Measurements from ENCODE around the gene ACTC1. TPM values are rescaled to one million over a fixed set of nuclear protein-coding genes. Genes with fewer than 3 reads are reported as not detected.
"Not testable (repeated sequence)": the region's sequence is repeated elsewhere in the genome, so short reads cannot be mapped to it uniquely, and the experiment has no call there.

The ACTC1 gene
- total and polyA plus RNA-seq, 3 experiments from 2014 or later = not detected

DNA sequence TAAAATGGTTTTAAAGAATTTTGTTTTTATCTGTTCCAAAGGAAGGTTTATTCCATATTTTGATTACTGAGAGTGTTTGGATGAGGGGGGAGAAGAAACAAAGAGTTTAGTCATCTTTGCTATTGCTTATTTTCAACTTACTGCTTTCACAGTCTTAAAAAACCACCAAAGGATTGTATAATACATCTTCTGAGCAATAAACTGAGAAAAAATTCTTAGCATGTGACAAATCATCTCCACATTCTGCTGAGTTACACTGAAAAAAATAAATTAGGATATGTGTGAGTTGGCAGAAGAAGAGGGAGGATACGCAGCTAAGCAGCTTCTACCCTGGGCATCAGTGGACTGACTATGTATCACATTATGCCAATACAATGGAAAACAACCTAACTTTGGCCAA lies 23.2 kb upstream of the ACTC1 start:
- no peak overlapping the region for H3K27ac ChIP-seq (ENCODE audit: low read depth, low read length)
- ChIA-PET POLR2A (no interaction called here), CTCF (no interaction called here)
- H3K36me3 Mint-ChIP-seq = no peaks in the 10 kb centered on the region
- no peak overlapping the region for H3K4me3 ChIP-seq (ENCODE audit: low read length)
- peaks cover 0 to 2% (median 0%) of the 10 kb centered on the region in 5 donors for H3K9me3 Mint-ChIP-seq
- H3K36me3 ChIP-seq (ENCODE audit: insufficient read depth, low read length) = no peaks in the 10 kb centered on the region
- H3K4me3 Mint-ChIP-seq = no peak overlapping the region
- H3K4me1 Mint-ChIP-seq = no peaks in the 10 kb centered on the region
- DNase-seq = no peak
- no peaks in the 10 kb centered on the region for H3K9me3 ChIP-seq (ENCODE audit: low read length)
- H3K27me3 ChIP-seq (ENCODE audit: insufficient read depth, low read length, poor library complexity, severe bottlenecking) = no peaks in the 10 kb centered on the region
- no peaks in the 10 kb centered on the region for H3K4me1 ChIP-seq (ENCODE audit: insufficient read depth, low read length)
- no peak overlapping the region for H3K27ac Mint-ChIP-seq
- H3K27me3 Mint-ChIP-seq = peaks cover 5 to 42% of the 10 kb centered on the region in 2 donors

DNA sequence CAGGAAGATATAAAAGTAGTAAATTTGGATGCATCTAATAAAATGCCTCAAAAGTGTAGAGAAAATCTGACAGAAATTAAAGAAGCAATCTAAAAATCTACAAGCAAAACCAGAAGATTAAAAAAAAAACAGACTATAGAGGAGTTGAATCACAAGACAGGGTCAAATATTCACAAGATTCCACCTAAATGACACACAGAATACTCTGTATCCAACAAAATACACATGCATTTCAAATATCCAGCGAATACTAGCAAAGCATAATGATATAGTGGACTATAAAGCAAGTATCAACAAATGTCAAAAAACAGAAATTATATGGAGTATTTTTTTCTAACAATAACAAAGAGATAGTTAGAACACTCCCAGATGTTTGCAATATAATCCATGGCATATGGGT lies 20.5 kb upstream of the ACTC1 start:
- H3K9me3 ChIP-seq (ENCODE audit: low read length) = no peaks in the 10 kb centered on the region
- no peak overlapping the region for H3K27ac Mint-ChIP-seq
- no peak overlapping the region for H3K27ac ChIP-seq (ENCODE audit: low read depth, low read length)
- ChIA-PET POLR2A (no interaction called here), CTCF (no interaction called here)
- H3K36me3 Mint-ChIP-seq = no peaks in the 10 kb centered on the region
- peaks cover 10 to 37% of the 10 kb centered on the region in 2 donors for H3K27me3 Mint-ChIP-seq
- H3K4me1 Mint-ChIP-seq = no peaks in the 10 kb centered on the region
- H3K9me3 Mint-ChIP-seq = no peaks in the 10 kb centered on the region
- H3K4me1 ChIP-seq (ENCODE audit: insufficient read depth, low read length) = no peaks in the 10 kb centered on the region
- no peaks in the 10 kb centered on the region for H3K27me3 ChIP-seq (ENCODE audit: insufficient read depth, low read length, poor library complexity, severe bottlenecking)
- H3K36me3 ChIP-seq (ENCODE audit: insufficient read depth, low read length) = no peaks in the 10 kb centered on the region
- H3K4me3 Mint-ChIP-seq = no peak overlapping the region
- DNase-seq = no peak
- H3K4me3 ChIP-seq (ENCODE audit: low read length) = no peak overlapping the region

DNA sequence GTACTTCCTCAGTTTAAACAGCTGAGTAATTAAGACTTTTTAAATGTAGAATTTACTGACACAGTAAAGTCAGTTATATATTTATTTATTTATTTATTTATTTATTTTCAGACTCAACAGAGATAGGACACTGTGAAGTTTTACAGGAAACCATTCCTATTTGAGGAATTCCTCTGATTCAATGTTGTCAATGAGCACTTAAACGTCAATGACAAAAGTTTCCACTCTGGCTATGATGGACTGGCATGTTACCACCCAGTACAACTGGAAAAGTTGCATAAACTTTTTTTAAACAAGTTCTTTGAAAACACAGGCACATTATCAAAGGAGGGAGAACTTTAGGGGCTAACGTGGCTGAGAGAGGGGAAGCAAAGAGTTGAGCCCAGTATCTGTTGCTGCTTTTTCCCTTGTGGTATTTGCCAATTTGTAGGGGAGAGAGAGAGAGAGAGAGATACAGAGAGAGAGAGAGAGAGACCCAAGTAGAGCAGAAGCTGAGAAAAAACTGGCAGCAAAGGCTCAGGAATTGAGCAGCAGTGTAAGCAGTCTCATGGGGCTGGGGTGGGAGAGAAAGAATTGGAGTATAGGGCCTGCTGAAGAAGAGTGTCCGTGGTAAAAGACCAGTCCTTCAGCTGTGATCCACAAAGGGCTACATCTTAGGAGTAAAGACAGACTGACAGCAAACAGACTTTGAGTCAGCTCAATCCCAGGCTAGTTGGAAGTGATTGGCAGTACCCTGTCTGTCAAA lies 18.3 kb upstream of the ACTC1 start:
- no peaks in the 10 kb centered on the region for H3K27me3 ChIP-seq (ENCODE audit: insufficient read depth, low read length, poor library complexity, severe bottlenecking)
- H3K36me3 ChIP-seq (ENCODE audit: insufficient read depth, low read length) = no peaks in the 10 kb centered on the region
- POLR2A ChIA-PET = no interaction called here
- Mint-ChIP-seq H3K4me3 (no peak overlapping the region), H3K9me3 (peaks cover 0 to 3% (median 0%) of the 10 kb centered on the region in 5 donors), H3K4me1 (no peaks in the 10 kb centered on the region), H3K36me3 (no peaks in the 10 kb centered on the region), H3K27ac (no peak overlapping the region), H3K27me3 (peaks cover 12 to 40% of the 10 kb centered on the region in 2 donors)
- no peak overlapping the region for H3K27ac ChIP-seq (ENCODE audit: low read depth, low read length)
- H3K4me3 ChIP-seq (ENCODE audit: low read length) = no peak overlapping the region
- CTCF ChIA-PET = no interaction called here
- no peak for DNase-seq
- no peaks in the 10 kb centered on the region for H3K9me3 ChIP-seq (ENCODE audit: low read length)
- H3K4me1 ChIP-seq (ENCODE audit: insufficient read depth, low read length) = no peaks in the 10 kb centered on the region

DNA sequence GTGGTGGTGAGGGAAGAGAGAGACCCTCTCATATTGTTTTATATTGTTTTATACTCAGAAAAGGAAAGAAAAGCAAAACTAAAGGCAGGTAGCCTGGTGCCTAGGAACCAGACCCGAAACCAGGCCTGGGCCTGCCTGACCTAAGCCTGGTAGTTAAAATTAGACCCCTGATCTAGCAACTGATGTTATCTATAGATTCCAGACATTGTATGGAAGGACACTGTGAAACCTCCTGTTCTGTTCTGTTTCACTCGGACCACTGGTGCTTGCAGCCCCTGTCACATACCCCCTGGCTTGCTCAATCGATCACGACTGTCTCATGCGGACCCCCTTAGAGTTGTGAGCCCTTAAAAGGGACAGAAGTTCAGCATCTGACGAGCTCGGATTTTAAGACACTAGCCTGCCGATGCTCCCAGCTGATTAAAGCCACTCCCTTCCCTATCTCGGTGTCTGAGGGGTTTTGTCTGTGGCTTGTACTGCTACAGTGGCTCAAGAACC lies 17.6 kb upstream of the ACTC1 start:
- H3K4me3 ChIP-seq (ENCODE audit: low read length); H3K9me3 Mint-ChIP-seq; H3K27me3 ChIP-seq (ENCODE audit: insufficient read depth, low read length, poor library complexity, severe bottlenecking); H3K27ac Mint-ChIP-seq; H3K4me1 ChIP-seq (ENCODE audit: insufficient read depth, low read length); H3K36me3 Mint-ChIP-seq; H3K36me3 ChIP-seq (ENCODE audit: insufficient read depth, low read length); POLR2A ChIA-PET; H3K27ac ChIP-seq (ENCODE audit: low read depth, low read length); H3K4me3 Mint-ChIP-seq; H3K9me3 ChIP-seq (ENCODE audit: low read length); DNase-seq; H3K4me1 Mint-ChIP-seq; CTCF ChIA-PET: not testable (repeated sequence)
- H3K27me3 Mint-ChIP-seq = peaks cover 12 to 40% of the 10 kb centered on the region in 2 donors

DNA sequence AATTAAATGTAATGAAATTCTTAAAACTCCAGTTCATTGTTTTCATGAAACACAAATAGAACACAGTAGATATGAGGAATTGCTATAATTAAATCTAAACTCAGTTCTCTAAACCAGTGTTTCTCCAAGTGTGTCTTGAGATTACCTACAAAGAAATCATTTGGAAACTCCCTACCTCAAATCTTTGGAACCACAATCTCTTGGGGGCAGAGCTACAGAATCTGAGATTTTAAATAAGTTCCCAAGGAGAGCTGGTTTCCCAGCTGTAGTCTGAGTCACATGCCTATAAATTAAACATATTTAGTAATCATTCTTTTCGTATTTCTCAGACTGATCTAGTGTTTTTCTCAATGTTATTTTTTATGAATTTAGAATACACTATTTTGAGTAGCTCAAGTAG lies 17.0 kb upstream of the ACTC1 start:
- H3K36me3 ChIP-seq (ENCODE audit: insufficient read depth, low read length) = no peaks in the 10 kb centered on the region
- H3K27me3 Mint-ChIP-seq = peaks cover 12 to 40% of the 10 kb centered on the region in 2 donors
- no peak overlapping the region for H3K4me3 ChIP-seq (ENCODE audit: low read length)
- H3K9me3 ChIP-seq (ENCODE audit: low read length) = no peaks in the 10 kb centered on the region
- POLR2A ChIA-PET = no interaction called here
- peaks cover 0 to 4% (median 3%) of the 10 kb centered on the region in 5 donors for H3K9me3 Mint-ChIP-seq
- H3K4me1 ChIP-seq (ENCODE audit: insufficient read depth, low read length) = no peaks in the 10 kb centered on the region
- no peak for DNase-seq
- H3K27me3 ChIP-seq (ENCODE audit: insufficient read depth, low read length, poor library complexity, severe bottlenecking) = no peaks in the 10 kb centered on the region
- H3K4me3 Mint-ChIP-seq = no peak overlapping the region
- H3K36me3 Mint-ChIP-seq = no peaks in the 10 kb centered on the region
- H3K4me1 Mint-ChIP-seq = no peaks in the 10 kb centered on the region
- H3K27ac Mint-ChIP-seq = no peak overlapping the region
- CTCF ChIA-PET = no interaction called here
- no peak overlapping the region for H3K27ac ChIP-seq (ENCODE audit: low read depth, low read length)

DNA sequence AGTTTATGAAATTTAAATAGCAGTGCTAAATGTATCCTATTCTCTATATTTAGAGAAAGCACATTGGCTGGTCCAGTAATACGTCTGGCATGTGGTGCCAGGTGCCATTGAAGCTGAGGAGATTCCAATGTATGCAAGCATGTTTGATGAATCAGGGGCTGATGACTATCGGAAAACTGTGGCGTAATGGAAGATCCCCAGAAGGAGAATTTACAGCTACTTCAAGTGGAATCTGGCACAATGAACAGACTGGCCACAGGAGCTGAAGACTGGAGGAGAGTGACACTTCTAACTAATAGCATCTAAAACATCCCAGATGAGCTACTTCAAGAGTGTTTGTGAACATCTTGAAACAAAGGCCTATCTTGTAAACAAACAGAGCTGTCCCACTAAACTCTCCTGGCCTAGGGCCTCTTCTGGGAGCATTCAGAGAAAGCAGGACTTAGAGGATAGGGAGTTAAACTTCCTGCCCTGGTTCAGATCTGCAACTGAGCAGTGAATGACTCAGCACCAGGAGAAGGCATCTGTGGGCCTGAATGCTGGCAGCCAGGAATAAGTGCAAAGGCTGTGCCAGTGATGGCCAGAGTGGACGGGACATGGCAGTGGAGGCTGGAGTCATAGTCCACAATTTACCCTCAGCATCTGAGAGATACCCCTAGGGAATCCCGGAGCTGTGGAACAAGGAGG lies 15.2 kb upstream of the ACTC1 start:
- no peak for DNase-seq
- Mint-ChIP-seq H3K4me3 (no peak overlapping the region), H3K36me3 (no peaks in the 10 kb centered on the region), H3K27ac (no peak overlapping the region), H3K9me3 (peaks cover 3 to 12% (median 6%) of the 10 kb centered on the region in 5 donors), H3K4me1 (no peaks in the 10 kb centered on the region), H3K27me3 (peaks cover 17 to 43% of the 10 kb centered on the region in 2 donors)
- Histone ChIP-seq H3K36me3 (ENCODE audit: insufficient read depth, low read length) (no peaks in the 10 kb centered on the region), H3K27me3 (ENCODE audit: insufficient read depth, low read length, poor library complexity, severe bottlenecking) (no peaks in the 10 kb centered on the region), H3K27ac (ENCODE audit: low read depth, low read length) (no peak overlapping the region), H3K4me3 (ENCODE audit: low read length) (no peak overlapping the region), H3K9me3 (ENCODE audit: low read length) (no peaks in the 10 kb centered on the region), H3K4me1 (ENCODE audit: insufficient read depth, low read length) (no peaks in the 10 kb centered on the region)
- POLR2A ChIA-PET = no interaction called here
- CTCF ChIA-PET = no interaction called here

DNA sequence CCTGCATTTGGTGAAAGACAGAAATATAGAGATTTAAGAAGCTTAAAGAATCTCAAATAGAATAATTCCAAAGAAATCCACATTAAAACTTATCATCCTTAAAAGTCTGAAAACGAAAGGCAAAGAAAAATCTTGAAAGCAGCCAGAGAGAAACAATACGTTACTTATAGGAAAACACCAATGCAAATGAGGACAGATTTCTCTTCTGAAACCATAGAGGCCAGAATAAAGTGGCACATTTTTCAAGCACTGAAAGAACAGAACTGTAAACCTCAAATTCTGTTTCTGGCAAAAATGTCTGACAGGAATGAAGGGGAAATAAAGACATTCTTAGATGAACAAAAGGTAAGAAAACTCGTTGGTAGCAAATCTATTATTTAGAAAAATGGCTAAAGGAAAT lies 13.8 kb upstream of the ACTC1 start:
- H3K27ac Mint-ChIP-seq = no peak overlapping the region
- Histone ChIP-seq H3K4me1 (ENCODE audit: insufficient read depth, low read length) (no peaks in the 10 kb centered on the region), H3K27me3 (ENCODE audit: insufficient read depth, low read length, poor library complexity, severe bottlenecking) (no peaks in the 10 kb centered on the region), H3K36me3 (ENCODE audit: insufficient read depth, low read length) (no peaks in the 10 kb centered on the region), H3K9me3 (ENCODE audit: low read length) (no peaks in the 10 kb centered on the region), H3K27ac (ENCODE audit: low read depth, low read length) (no peak overlapping the region), H3K4me3 (ENCODE audit: low read length) (no peak overlapping the region)
- peaks cover 3 to 12% (median 6%) of the 10 kb centered on the region in 5 donors for H3K9me3 Mint-ChIP-seq
- no peak for DNase-seq
- CTCF ChIA-PET = no interaction called here
- H3K4me1 Mint-ChIP-seq = no peaks in the 10 kb centered on the region
- H3K36me3 Mint-ChIP-seq = no peaks in the 10 kb centered on the region
- POLR2A ChIA-PET = no interaction called here
- H3K27me3 Mint-ChIP-seq = peaks cover 17 to 51% of the 10 kb centered on the region in 2 donors
- H3K4me3 Mint-ChIP-seq = no peak overlapping the region

DNA sequence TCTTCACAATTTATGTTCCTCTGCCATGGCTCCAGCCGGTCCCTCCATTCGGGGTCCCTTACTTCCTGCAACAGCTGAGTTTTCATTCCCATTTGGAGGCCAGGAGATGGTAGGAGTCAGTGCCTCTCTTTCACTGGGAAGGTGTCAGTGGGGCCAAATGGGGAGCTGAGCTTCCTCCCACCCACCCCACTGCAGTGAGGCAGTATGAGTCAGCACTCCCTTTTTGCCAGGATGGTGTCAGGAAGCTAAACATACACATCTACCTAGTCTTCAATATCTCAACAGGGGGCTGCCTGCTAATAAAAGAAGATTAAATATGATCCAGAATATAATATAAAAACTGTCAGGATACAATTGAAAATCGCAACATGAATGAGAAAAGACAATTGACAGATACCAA lies 12.7 kb upstream of the ACTC1 start:
- Histone ChIP-seq H3K4me3 (ENCODE audit: low read length) (no peak overlapping the region), H3K4me1 (ENCODE audit: insufficient read depth, low read length) (no peaks in the 10 kb centered on the region), H3K36me3 (ENCODE audit: insufficient read depth, low read length) (no peaks in the 10 kb centered on the region), H3K27me3 (ENCODE audit: insufficient read depth, low read length, poor library complexity, severe bottlenecking) (no peaks in the 10 kb centered on the region), H3K9me3 (ENCODE audit: low read length) (no peaks in the 10 kb centered on the region), H3K27ac (ENCODE audit: low read depth, low read length) (no peak overlapping the region)
- no peak for DNase-seq
- peaks cover 15 to 53% of the 10 kb centered on the region in 2 donors for H3K27me3 Mint-ChIP-seq
- no peak overlapping the region for H3K4me3 Mint-ChIP-seq
- POLR2A ChIA-PET = no interaction called here
- H3K36me3 Mint-ChIP-seq = no peaks in the 10 kb centered on the region
- no peaks in the 10 kb centered on the region for H3K4me1 Mint-ChIP-seq
- H3K27ac Mint-ChIP-seq = no peak overlapping the region
- CTCF ChIA-PET = no interaction called here
- peaks cover 3 to 12% (median 6%) of the 10 kb centered on the region in 5 donors for H3K9me3 Mint-ChIP-seq

Measured in CD8-positive, alpha-beta memory T cell (primary cell).